ENCODE results near the gene WIPF3.

DNA sequence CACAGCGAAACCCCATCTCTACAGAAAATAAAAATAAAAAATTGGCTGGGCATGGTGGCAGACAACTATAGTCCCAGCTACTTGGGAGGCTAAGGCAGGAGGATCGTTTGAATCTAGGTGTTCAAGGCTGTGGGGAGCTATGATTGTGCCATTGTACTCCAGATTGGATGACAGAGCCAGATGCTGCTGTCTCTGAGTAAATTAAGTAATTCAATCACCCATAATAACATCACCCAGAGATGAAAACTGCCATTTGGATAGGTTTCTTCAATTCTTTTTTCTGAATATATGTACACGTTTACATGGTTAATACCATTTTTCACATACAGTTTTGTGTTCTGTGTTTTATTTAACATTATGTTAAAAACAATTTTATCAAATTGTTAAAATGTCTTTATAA, 79.3 kb downstream of the WIPF3 start:
- TF ChIP-seq, protein P1, sequence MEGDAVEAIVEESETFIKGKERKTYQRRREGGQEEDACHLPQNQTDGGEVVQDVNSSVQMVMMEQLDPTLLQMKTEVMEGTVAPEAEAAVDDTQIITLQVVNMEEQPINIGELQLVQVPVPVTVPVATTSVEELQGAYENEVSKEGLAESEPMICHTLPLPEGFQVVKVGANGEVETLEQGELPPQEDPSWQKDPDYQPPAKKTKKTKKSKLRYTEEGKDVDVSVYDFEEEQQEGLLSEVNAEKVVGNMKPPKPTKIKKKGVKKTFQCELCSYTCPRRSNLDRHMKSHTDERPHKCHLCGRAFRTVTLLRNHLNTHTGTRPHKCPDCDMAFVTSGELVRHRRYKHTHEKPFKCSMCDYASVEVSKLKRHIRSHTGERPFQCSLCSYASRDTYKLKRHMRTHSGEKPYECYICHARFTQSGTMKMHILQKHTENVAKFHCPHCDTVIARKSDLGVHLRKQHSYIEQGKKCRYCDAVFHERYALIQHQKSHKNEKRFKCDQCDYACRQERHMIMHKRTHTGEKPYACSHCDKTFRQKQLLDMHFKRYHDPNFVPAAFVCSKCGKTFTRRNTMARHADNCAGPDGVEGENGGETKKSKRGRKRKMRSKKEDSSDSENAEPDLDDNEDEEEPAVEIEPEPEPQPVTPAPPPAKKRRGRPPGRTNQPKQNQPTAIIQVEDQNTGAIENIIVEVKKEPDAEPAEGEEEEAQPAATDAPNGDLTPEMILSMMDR (IDR thresholded peaks at IDR 0.05; ENCODE audit: low read depth, low read length, missing input control) = no peak
- TF ChIP-seq, protein P2, sequence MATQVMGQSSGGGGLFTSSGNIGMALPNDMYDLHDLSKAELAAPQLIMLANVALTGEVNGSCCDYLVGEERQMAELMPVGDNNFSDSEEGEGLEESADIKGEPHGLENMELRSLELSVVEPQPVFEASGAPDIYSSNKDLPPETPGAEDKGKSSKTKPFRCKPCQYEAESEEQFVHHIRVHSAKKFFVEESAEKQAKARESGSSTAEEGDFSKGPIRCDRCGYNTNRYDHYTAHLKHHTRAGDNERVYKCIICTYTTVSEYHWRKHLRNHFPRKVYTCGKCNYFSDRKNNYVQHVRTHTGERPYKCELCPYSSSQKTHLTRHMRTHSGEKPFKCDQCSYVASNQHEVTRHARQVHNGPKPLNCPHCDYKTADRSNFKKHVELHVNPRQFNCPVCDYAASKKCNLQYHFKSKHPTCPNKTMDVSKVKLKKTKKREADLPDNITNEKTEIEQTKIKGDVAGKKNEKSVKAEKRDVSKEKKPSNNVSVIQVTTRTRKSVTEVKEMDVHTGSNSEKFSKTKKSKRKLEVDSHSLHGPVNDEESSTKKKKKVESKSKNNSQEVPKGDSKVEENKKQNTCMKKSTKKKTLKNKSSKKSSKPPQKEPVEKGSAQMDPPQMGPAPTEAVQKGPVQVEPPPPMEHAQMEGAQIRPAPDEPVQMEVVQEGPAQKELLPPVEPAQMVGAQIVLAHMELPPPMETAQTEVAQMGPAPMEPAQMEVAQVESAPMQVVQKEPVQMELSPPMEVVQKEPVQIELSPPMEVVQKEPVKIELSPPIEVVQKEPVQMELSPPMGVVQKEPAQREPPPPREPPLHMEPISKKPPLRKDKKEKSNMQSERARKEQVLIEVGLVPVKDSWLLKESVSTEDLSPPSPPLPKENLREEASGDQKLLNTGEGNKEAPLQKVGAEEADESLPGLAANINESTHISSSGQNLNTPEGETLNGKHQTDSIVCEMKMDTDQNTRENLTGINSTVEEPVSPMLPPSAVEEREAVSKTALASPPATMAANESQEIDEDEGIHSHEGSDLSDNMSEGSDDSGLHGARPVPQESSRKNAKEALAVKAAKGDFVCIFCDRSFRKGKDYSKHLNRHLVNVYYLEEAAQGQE (IDR thresholded peaks at IDR 0.05) = no peak
- TF ChIP-seq SP1 (IDR thresholded peaks at IDR 0.05) (no peak), TAF1 (conservative IDR thresholded peaks at IDR 0.05) (no peak), RAD21 (IDR thresholded peaks at IDR 0.05) (no peak), JUND (IDR thresholded peaks at IDR 0.05) (no peak), RXRA (IDR thresholded peaks at IDR 0.05) (no peak), NR2F2 (IDR thresholded peaks at IDR 0.05) (no peak), FOXA2 (IDR thresholded peaks at IDR 0.05) (no peak), GABPA (IDR thresholded peaks at IDR 0.05 in 1 of 2, conservative IDR thresholded peaks at IDR 0.05 in 1 of 2) (no peak), YY1 (IDR thresholded peaks at IDR 0.05) (no peak)
- TF ChIP-seq, protein P3, sequence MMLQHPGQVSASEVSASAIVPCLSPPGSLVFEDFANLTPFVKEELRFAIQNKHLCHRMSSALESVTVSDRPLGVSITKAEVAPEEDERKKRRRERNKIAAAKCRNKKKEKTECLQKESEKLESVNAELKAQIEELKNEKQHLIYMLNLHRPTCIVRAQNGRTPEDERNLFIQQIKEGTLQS (IDR thresholded peaks at IDR 0.05) = no peak
- TF ChIP-seq, protein P4, sequence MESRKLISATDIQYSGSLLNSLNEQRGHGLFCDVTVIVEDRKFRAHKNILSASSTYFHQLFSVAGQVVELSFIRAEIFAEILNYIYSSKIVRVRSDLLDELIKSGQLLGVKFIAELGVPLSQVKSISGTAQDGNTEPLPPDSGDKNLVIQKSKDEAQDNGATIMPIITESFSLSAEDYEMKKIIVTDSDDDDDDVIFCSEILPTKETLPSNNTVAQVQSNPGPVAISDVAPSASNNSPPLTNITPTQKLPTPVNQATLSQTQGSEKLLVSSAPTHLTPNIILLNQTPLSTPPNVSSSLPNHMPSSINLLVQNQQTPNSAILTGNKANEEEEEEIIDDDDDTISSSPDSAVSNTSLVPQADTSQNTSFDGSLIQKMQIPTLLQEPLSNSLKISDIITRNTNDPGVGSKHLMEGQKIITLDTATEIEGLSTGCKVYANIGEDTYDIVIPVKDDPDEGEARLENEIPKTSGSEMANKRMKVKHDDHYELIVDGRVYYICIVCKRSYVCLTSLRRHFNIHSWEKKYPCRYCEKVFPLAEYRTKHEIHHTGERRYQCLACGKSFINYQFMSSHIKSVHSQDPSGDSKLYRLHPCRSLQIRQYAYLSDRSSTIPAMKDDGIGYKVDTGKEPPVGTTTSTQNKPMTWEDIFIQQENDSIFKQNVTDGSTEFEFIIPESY (IDR thresholded peaks at IDR 0.05) = no peak

All from liver (tissue), 3 donors.